Rectal smooth muscle tissue (tissue), 1 donor: ENCODE measurements around the gene GSS.

Experiments
- H3K27ac ChIP-seq: one replicate; pipeline ENCODE4 v1.7.0; 2013; ENCODE audit warnings: low read depth, low read length, inconsistent platforms
- H3K27me3 ChIP-seq: one replicate; pipeline ENCODE4 v1.7.0; 2013; ENCODE audit warnings: low read length; ENCODE audit not compliant: control insufficient read depth, insufficient read depth
- H3K36me3 ChIP-seq: one replicate; pipeline ENCODE4 v1.7.0; 2013; ENCODE audit warnings: low read length; ENCODE audit not compliant: control insufficient read depth, insufficient read depth
- H3K4me1 ChIP-seq: one replicate; pipeline ENCODE4 v1.7.0; 2013; ENCODE audit warnings: low read length; ENCODE audit not compliant: control insufficient read depth, insufficient read depth
- H3K4me3 ChIP-seq: one replicate; pipeline ENCODE4 v1.7.0; 2013; ENCODE audit warnings: low read length
- H3K9ac ChIP-seq: one replicate; pipeline ENCODE4 v1.7.0; 2013; ENCODE audit warnings: low read length

The GSS gene

GRCh38 chr20:34955231-34956040 is at the start of gene GSS, which contains the start of gene MYH7B:
GSS (minus strand) TSS chr20:34955806; CDS start chr20:34951852, 3,954 bp downstream.
MYH7B (plus strand) TSS chr20:34955868; CDS start chr20:34978006, 22,138 bp downstream.
- no peaks in the 10 kb centered on the region for H3K36me3 ChIP-seq
- peak within 1 kb of the TSS; percentile 90 for H3K27ac ChIP-seq
- H3K27me3 ChIP-seq: no peaks in the 10 kb centered on the region
- H3K4me3 ChIP-seq: peak within 1 kb of the TSS; percentile 84
- H3K4me1 ChIP-seq: peaks cover 6% of the 10 kb centered on the region
- H3K9ac ChIP-seq: peak within 1 kb of the TSS; percentile 75

GRCh38 chr20:35004749-35005462 is 49.3 kb upstream of the GSS start:
- no peak overlapping the region for H3K4me3 ChIP-seq
- H3K27me3 ChIP-seq: no peaks in the 10 kb centered on the region
- H3K4me1 ChIP-seq: no peaks in the 10 kb centered on the region
- H3K9ac ChIP-seq: no peak overlapping the region
- peaks cover 77% of the 10 kb centered on the region for H3K36me3 ChIP-seq
- H3K27ac ChIP-seq: no peak overlapping the region

GRCh38 chr20:35004051-35004725 is 48.6 kb upstream of the GSS start:
- no peak overlapping the region for H3K9ac ChIP-seq
- peaks cover 72% of the 10 kb centered on the region for H3K36me3 ChIP-seq
- no peaks in the 10 kb centered on the region for H3K27me3 ChIP-seq
- no peak overlapping the region for H3K27ac ChIP-seq
- no peaks in the 10 kb centered on the region for H3K4me1 ChIP-seq
- H3K4me3 ChIP-seq: no peak overlapping the region

GRCh38 chr20:35003211-35004031 is 47.8 kb upstream of the GSS start:
- Histone ChIP-seq H3K27ac (no peak overlapping the region), H3K9ac (no peak overlapping the region), H3K4me1 (no peaks in the 10 kb centered on the region), H3K4me3 (no peak overlapping the region), H3K27me3 (no peaks in the 10 kb centered on the region), H3K36me3 (peaks cover 67% of the 10 kb centered on the region)

GRCh38 chr20:35002426-35003210 is 47.0 kb upstream of the GSS start:
- Histone ChIP-seq H3K27me3 (no peaks in the 10 kb centered on the region), H3K9ac (no peak overlapping the region), H3K4me3 (no peak overlapping the region), H3K4me1 (no peaks in the 10 kb centered on the region), H3K27ac (no peak overlapping the region), H3K36me3 (peaks cover 67% of the 10 kb centered on the region)

GRCh38 chr20:35001596-35002362 is 46.2 kb upstream of the GSS start:
- H3K27ac ChIP-seq: no peak overlapping the region
- peaks cover 63% of the 10 kb centered on the region for H3K36me3 ChIP-seq

GRCh38 chr20:35000922-35001595 is 45.5 kb upstream of the GSS start:
- H3K27me3 ChIP-seq: no peaks in the 10 kb centered on the region
- no peak overlapping the region for H3K27ac ChIP-seq
- H3K4me3 ChIP-seq: no peak overlapping the region
- H3K4me1 ChIP-seq: no peaks in the 10 kb centered on the region
- H3K36me3 ChIP-seq: peaks cover 56% of the 10 kb centered on the region
- H3K9ac ChIP-seq: no peak overlapping the region

More at GRCh38 chr20:35001596-35002362, 46.2 kb upstream of the GSS start:
- H3K4me1 ChIP-seq: no peaks in the 10 kb centered on the region
- no peaks in the 10 kb centered on the region for H3K27me3 ChIP-seq
- H3K4me3 ChIP-seq: no peak overlapping the region
- H3K9ac ChIP-seq: no peak overlapping the region

- Histone ChIP-seq H3K4me3 (no peak overlapping the region), H3K27ac (no peak overlapping the region), H3K36me3 (peaks cover 56% of the 10 kb centered on the region), H3K27me3 (no peaks in the 10 kb centered on the region), H3K4me1 (no peaks in the 10 kb centered on the region), H3K9ac (no peak overlapping the region)
These were observed 44.8 kb upstream of the GSS start for GRCh38 chr20:35000311-35000921.

GRCh38 chr20:34999782-35000181 is 44.2 kb upstream of the GSS start:
- H3K27ac ChIP-seq: no peak overlapping the region
- no peaks in the 10 kb centered on the region for H3K27me3 ChIP-seq
- peaks cover 52% of the 10 kb centered on the region for H3K36me3 ChIP-seq
- H3K4me1 ChIP-seq: no peaks in the 10 kb centered on the region
- H3K9ac ChIP-seq: no peak overlapping the region
- no peak overlapping the region for H3K4me3 ChIP-seq

GRCh38 chr20:34999021-34999451 is 43.4 kb upstream of the GSS start:
- no peaks in the 10 kb centered on the region for H3K4me1 ChIP-seq
- no peak overlapping the region for H3K27ac ChIP-seq
- H3K36me3 ChIP-seq: peaks cover 44% of the 10 kb centered on the region
- no peak overlapping the region for H3K9ac ChIP-seq
- no peak overlapping the region for H3K4me3 ChIP-seq
- H3K27me3 ChIP-seq: no peaks in the 10 kb centered on the region
